Ovary (tissue), 9 donors: ENCODE measurements around the gene SPACA7. TPM values are rescaled to one million over a fixed set of nuclear protein-coding genes. Genes with fewer than 3 reads are reported as not detected.

Experiments used
- DNase-seq, 5 donors: peaks; one replicate each; pipeline ENCODE4 v3.0.0-alpha.2; 2019 to 2020
- H3K27ac ChIP-seq, 2 donors: fragments of 200-600 bp; one replicate each; pipeline versions ENCODE4 v1.5.1 to v1.8.0; 2019 to 2022
- H3K27me3 ChIP-seq: fragments of 200-600 bp; one replicate; pipeline ENCODE4 v1.8.0; 2022
- H3K36me3 ChIP-seq: fragments of 200-600 bp; sonication (generic); one replicate; pipeline ENCODE4 v1.5.1; 2019
- H3K4me1 ChIP-seq: one replicate; pipeline ENCODE4 v1.8.1; 2013; ENCODE audit warnings: mild to moderate bottlenecking, moderate library complexity; ENCODE audit not compliant: insufficient read depth
- H3K4me3 ChIP-seq: fragments of 200-600 bp; sonication (generic); one replicate; pipeline ENCODE4 v1.5.1; 2017
- H3K9me3 ChIP-seq, 2 donors: fragments of 200-600 bp in 1 of 2; sonication (generic) in 1 of 2; one replicate each; pipeline versions ENCODE4 v1.5.1 to v1.8.1; 2013 to 2019; ENCODE audit warnings: mild to moderate bottlenecking in 1 of 2, moderate library complexity in 1 of 2
- CTCF ChIP-seq, 3 donors: fragments of 450-650 bp in 2 of 3; fragments of 200-600 bp in 1 of 3; IDR thresholded peaks; one replicate each; pipeline versions ENCODE4 v1.5.1 to v1.8.0; 2016 to 2022; ENCODE audit warnings: antibody characterized with exemption in 3 of 3, mild to moderate bottlenecking in 1 of 3
- EP300 ChIP-seq: sonication (generic); formaldehyde crosslinking; IDR thresholded peaks from one replicate; pipeline ENCODE4 v1.6.1; 2017; ENCODE audit warnings: antibody characterized with exemption
- POLR2A ChIP-seq: fragments of 450-650 bp; IDR thresholded peaks from one replicate; pipeline ENCODE4 v1.6.1; 2017; ENCODE audit warnings: antibody characterized with exemption, mild to moderate bottlenecking, moderate library complexity
- WGBS, 3 donors: extraction: QIAGEN DNeasy Blood & Tissue Kit in 1 of 3; methylation state at CpG; one replicate each; pipeline versions ENCODE4 v1.1.5 to v1.1.7; 2013 to 2017; 5-methylcytosine and 5-hydroxymethylcytosine counted together
- intact Hi-C, 4 donors: fragments of 100-400 bp; cut with DNase I; formaldehyde crosslinking; loops; one replicate each; pipeline versions ENCODE4 v1.11.0 to v1.15.1; 2022 to 2023
- polyA plus RNA-seq, 2 donors: library from polyadenylated mRNA; stranded (reverse); fragments of 200-250 nt in 1 of 2; fragments of 350-450 nt in 1 of 2; fragmentation: Illumina TruSeq in 1 of 2; extraction: RNeasy Lipid Tissue Mini Kit (QIAGEN cat#74804) in 1 of 2; gene quantifications; one replicate each; pipeline ENCODE4 v1.2.3, GENCODE V29; 2013 to 2014
- total RNA-seq, 7 donors: library from RNA; depleted of rRNA in 2 of 7; stranded (reverse); fragments of >200 nt in 2 of 7; fragmentation: NEBNext Ultra II Directional in 3 of 7; extraction: Animal tissue kit (Norgen Biotek cat#: 25700) in 3 of 7; gene quantifications; one replicate each; pipeline versions ENCODE4 v1.1.0 to v1.2.4, GENCODE V29; 2016 to 2023
- donor health status: DM: no; HTN: no; CAD: no; lungs with moderate emphysema.
- donor health status: DM: no; HTN: no; CAD: no.
- donor health status: Bipolar disorder and iron deficiency.
- donor health status: DM: yes; HTN: yes; CAD: no.
- donor health status: DM: no; HTN: no; CAD: no.
- donor health status: DM: yes; HTN: yes; CAD: no.

The SPACA7 gene
- total and polyA plus RNA-seq, 9 donors, result not detected

- Histone ChIP-seq H3K36me3 (no peaks in the 10 kb centered on the region), H3K9me3 (no peaks in the 10 kb centered on the region), H3K4me1 (no peaks in the 10 kb centered on the region), H3K27ac (no peak overlapping the region), H3K27me3 (no peaks in the 10 kb centered on the region), H3K4me3 (no peak overlapping the region)
- WGBS, 3 donors, result 65 to 78% (median 69%) methylated on average over 4 of the region's 4 CpGs
- no peak for DNase-seq
- no peak for TF ChIP-seq EP300
- intact Hi-C loops, result no loop called here
These were observed 9.1 kb upstream of the SPACA7 start for GRCh38 chr13:112366907-112367646.

GRCh38 chr13:112368883-112369282 lies 7.3 kb upstream of the SPACA7 start:
- no peak overlapping the region for H3K27ac ChIP-seq
- no peak for TF ChIP-seq POLR2A
- TF ChIP-seq EP300, result no peak
- no peak for TF ChIP-seq CTCF (IDR thresholded peaks at IDR 0.05)
- H3K4me1 ChIP-seq, result no peaks in the 10 kb centered on the region
- no peaks in the 10 kb centered on the region for H3K36me3 ChIP-seq
- intact Hi-C loops, result no loop called here
- 91 to 94% (median 92%) methylated on average over 8 of the region's 8 CpGs for WGBS, 3 donors
- H3K4me3 ChIP-seq, result no peak overlapping the region
- no peak for DNase-seq
- H3K9me3 ChIP-seq, result no peaks in the 10 kb centered on the region
- H3K27me3 ChIP-seq, result no peaks in the 10 kb centered on the region

- intact Hi-C loops, result no loop called here
- no peak overlapping the region for H3K4me3 ChIP-seq
- DNase-seq, result no peak
- H3K36me3 ChIP-seq, result no peaks in the 10 kb centered on the region
- H3K4me1 ChIP-seq, result no peaks in the 10 kb centered on the region
- no peaks in the 10 kb centered on the region for H3K27me3 ChIP-seq
- no peak overlapping the region for H3K27ac ChIP-seq
- 70 to 82% (median 71%) methylated on average over 3 of the region's 3 CpGs for WGBS, 3 donors
- H3K9me3 ChIP-seq, result no peaks in the 10 kb centered on the region
- TF ChIP-seq CTCF (IDR thresholded peaks at IDR 0.05), result no peak
- no peak for TF ChIP-seq EP300
- no peak for TF ChIP-seq POLR2A
These were observed 5.8 kb upstream of the SPACA7 start for GRCh38 chr13:112370311-112370710.

- H3K27me3 ChIP-seq, result no peaks in the 10 kb centered on the region
- no peak overlapping the region for H3K27ac ChIP-seq
- H3K36me3 ChIP-seq, result no peaks in the 10 kb centered on the region
- no peak overlapping the region for H3K4me3 ChIP-seq
- DNase-seq, result no peak
- intact Hi-C loops, result no loop called here
- no peaks in the 10 kb centered on the region for H3K9me3 ChIP-seq
- TF ChIP-seq POLR2A, result no peak
- TF ChIP-seq EP300, result no peak
- no peak for TF ChIP-seq CTCF (IDR thresholded peaks at IDR 0.05)
- H3K4me1 ChIP-seq, result no peaks in the 10 kb centered on the region
- 71 to 76% (median 76%) methylated on average over 10 of the region's 10 CpGs for WGBS, 3 donors
These were observed 1.9 kb upstream of the SPACA7 start for GRCh38 chr13:112374271-112374670.

GRCh38 chr13:112391746-112392145 lies 15.6 kb downstream of the SPACA7 start:
- no peaks in the 10 kb centered on the region for H3K9me3 ChIP-seq
- TF ChIP-seq CTCF (IDR thresholded peaks at IDR 0.05) (no peak), POLR2A (no peak), EP300 (no peak)
- H3K27ac ChIP-seq, result no peak overlapping the region
- DNase-seq, result no peak
- intact Hi-C loops, result no loop called here
- WGBS, 3 donors, result 70 to 75% (median 73%) methylated on average over 8 of the region's 8 CpGs
- H3K36me3 ChIP-seq, result no peaks in the 10 kb centered on the region
- H3K4me3 ChIP-seq, result no peak overlapping the region
- no peaks in the 10 kb centered on the region for H3K4me1 ChIP-seq
- no peaks in the 10 kb centered on the region for H3K27me3 ChIP-seq
